ENCODE data around the gene DHX9.
"Not testable (repeated sequence)": the region's sequence is repeated elsewhere in the genome, so short reads cannot be mapped to it uniquely, and the experiment has no call there.

The DHX9 gene

GRCh38 chr1:182877842-182878241, 38.7 kb downstream of the DHX9 start:
- no peak overlapping the region for H3K27ac ChIP-seq (ENCODE audit: low read depth, low read length)
- H3K9ac ChIP-seq (ENCODE audit: low read length in 5 of 5) = no peak overlapping the region
- H3K4me1 ChIP-seq (ENCODE audit: control insufficient read depth in 5 of 5, insufficient read depth in 5 of 5, low read length in 5 of 5) = no peaks in the 10 kb centered on the region
- H3K9me3 ChIP-seq (ENCODE audit: control insufficient read depth in 5 of 5, low read length in 5 of 5) = no peaks in the 10 kb centered on the region
- peaks cover 87 to 99% (median 98%) of the 10 kb centered on the region in 5 donors for H3K36me3 ChIP-seq (ENCODE audit: control insufficient read depth in 5 of 5, insufficient read depth in 5 of 5, low read length in 5 of 5)
- no peaks in the 10 kb centered on the region for H3K27me3 ChIP-seq (ENCODE audit: control insufficient read depth in 5 of 5, insufficient read depth in 4 of 5, low read length in 5 of 5)
- no peak overlapping the region for H3K4me3 ChIP-seq (ENCODE audit: low read depth in 1 of 5, low read length in 5 of 5)

GRCh38 chr1:182884872-182885271, 45.7 kb downstream of the DHX9 start:
- no peak overlapping the region for H3K9ac ChIP-seq (ENCODE audit: low read length in 5 of 5)
- H3K36me3 ChIP-seq (ENCODE audit: control insufficient read depth in 5 of 5, insufficient read depth in 5 of 5, low read length in 5 of 5) = peaks cover 76 to 91% (median 83%) of the 10 kb centered on the region in 5 donors
- H3K27ac ChIP-seq (ENCODE audit: low read depth, low read length) = no peak overlapping the region
- H3K4me1 ChIP-seq (ENCODE audit: control insufficient read depth in 5 of 5, insufficient read depth in 5 of 5, low read length in 5 of 5) = no peaks in the 10 kb centered on the region
- no peaks in the 10 kb centered on the region for H3K9me3 ChIP-seq (ENCODE audit: control insufficient read depth in 5 of 5, low read length in 5 of 5)
- no peaks in the 10 kb centered on the region for H3K27me3 ChIP-seq (ENCODE audit: control insufficient read depth in 5 of 5, insufficient read depth in 4 of 5, low read length in 5 of 5)
- H3K4me3 ChIP-seq (ENCODE audit: low read depth in 1 of 5, low read length in 5 of 5) = no peak overlapping the region

- no peak overlapping the region for H3K4me3 ChIP-seq (ENCODE audit: low read depth in 1 of 5, low read length in 5 of 5)
- H3K9me3 ChIP-seq (ENCODE audit: control insufficient read depth in 5 of 5, low read length in 5 of 5) = no peaks in the 10 kb centered on the region
- H3K27ac ChIP-seq (ENCODE audit: low read depth, low read length) = no peak overlapping the region
- H3K36me3 ChIP-seq (ENCODE audit: control insufficient read depth in 5 of 5, insufficient read depth in 5 of 5, low read length in 5 of 5) = peaks cover 69 to 84% (median 77%) of the 10 kb centered on the region in 5 donors
- H3K9ac ChIP-seq (ENCODE audit: low read length in 5 of 5) = no peak overlapping the region
- H3K27me3 ChIP-seq (ENCODE audit: control insufficient read depth in 5 of 5, insufficient read depth in 4 of 5, low read length in 5 of 5) = no peaks in the 10 kb centered on the region
- no peaks in the 10 kb centered on the region for H3K4me1 ChIP-seq (ENCODE audit: control insufficient read depth in 5 of 5, insufficient read depth in 5 of 5, low read length in 5 of 5)
Observed at GRCh38 chr1:182885591-182885990, 46.4 kb downstream of the DHX9 start.

- H3K36me3 ChIP-seq (ENCODE audit: control insufficient read depth in 5 of 5, insufficient read depth in 5 of 5, low read length in 5 of 5) = peaks cover 55 to 70% (median 63%) of the 10 kb centered on the region in 5 donors
Observed at GRCh38 chr1:182886985-182887384, 47.8 kb downstream of the DHX9 start.

GRCh38 chr1:182888736-182889531, 49.8 kb downstream of the DHX9 start:
- Histone ChIP-seq H3K4me3 (ENCODE audit: low read depth in 1 of 5, low read length in 5 of 5) (no peak overlapping the region), H3K9me3 (ENCODE audit: control insufficient read depth in 5 of 5, low read length in 5 of 5) (no peaks in the 10 kb centered on the region), H3K27me3 (ENCODE audit: control insufficient read depth in 5 of 5, insufficient read depth in 4 of 5, low read length in 5 of 5) (no peaks in the 10 kb centered on the region), H3K36me3 (ENCODE audit: control insufficient read depth in 5 of 5, insufficient read depth in 5 of 5, low read length in 5 of 5) (peaks cover 41 to 52% (median 45%) of the 10 kb centered on the region in 5 donors), H3K4me1 (ENCODE audit: control insufficient read depth in 5 of 5, insufficient read depth in 5 of 5, low read length in 5 of 5) (no peaks in the 10 kb centered on the region), H3K9ac (ENCODE audit: low read length in 5 of 5) (no peak overlapping the region), H3K27ac (ENCODE audit: low read depth, low read length) (no peak overlapping the region)

More at GRCh38 chr1:182886985-182887384, 47.8 kb downstream of the DHX9 start:
- Histone ChIP-seq H3K27ac (ENCODE audit: low read depth, low read length) (no peak overlapping the region), H3K9me3 (ENCODE audit: control insufficient read depth in 5 of 5, low read length in 5 of 5) (no peaks in the 10 kb centered on the region), H3K4me1 (ENCODE audit: control insufficient read depth in 5 of 5, insufficient read depth in 5 of 5, low read length in 5 of 5) (no peaks in the 10 kb centered on the region), H3K27me3 (ENCODE audit: control insufficient read depth in 5 of 5, insufficient read depth in 4 of 5, low read length in 5 of 5) (no peaks in the 10 kb centered on the region), H3K4me3 (ENCODE audit: low read depth in 1 of 5, low read length in 5 of 5) (no peak overlapping the region), H3K9ac (ENCODE audit: low read length in 5 of 5) (no peak overlapping the region)

- Histone ChIP-seq H3K4me1 (ENCODE audit: control insufficient read depth in 5 of 5, insufficient read depth in 5 of 5, low read length in 5 of 5) (no peaks in the 10 kb centered on the region), H3K36me3 (ENCODE audit: control insufficient read depth in 5 of 5, insufficient read depth in 5 of 5, low read length in 5 of 5) (peaks cover 31 to 41% (median 37%) of the 10 kb centered on the region in 5 donors), H3K9ac (ENCODE audit: low read length in 5 of 5) (no peak overlapping the region), H3K27ac (ENCODE audit: low read depth, low read length) (no peak overlapping the region), H3K27me3 (ENCODE audit: control insufficient read depth in 5 of 5, insufficient read depth in 4 of 5, low read length in 5 of 5) (no peaks in the 10 kb centered on the region), H3K4me3 (ENCODE audit: low read depth in 1 of 5, low read length in 5 of 5) (no peak overlapping the region), H3K9me3 (ENCODE audit: control insufficient read depth in 5 of 5, low read length in 5 of 5) (no peaks in the 10 kb centered on the region)
Observed at GRCh38 chr1:182889997-182890396, 50.9 kb downstream of the DHX9 start.

- Histone ChIP-seq H3K9ac (ENCODE audit: low read length in 5 of 5) (no peak overlapping the region), H3K4me1 (ENCODE audit: control insufficient read depth in 5 of 5, insufficient read depth in 5 of 5, low read length in 5 of 5) (no peaks in the 10 kb centered on the region)
Observed at GRCh38 chr1:182890927-182891610, 51.9 kb downstream of the DHX9 start.

GRCh38 chr1:182897696-182898095, 58.5 kb downstream of the DHX9 start:
- Histone ChIP-seq H3K9ac (ENCODE audit: low read length in 5 of 5) (no peak overlapping the region), H3K27ac (ENCODE audit: low read depth, low read length) (no peak overlapping the region), H3K4me1 (ENCODE audit: control insufficient read depth in 5 of 5, insufficient read depth in 5 of 5, low read length in 5 of 5) (no peaks in the 10 kb centered on the region), H3K4me3 (ENCODE audit: low read depth in 1 of 5, low read length in 5 of 5) (no peak overlapping the region), H3K27me3 (ENCODE audit: control insufficient read depth in 5 of 5, insufficient read depth in 4 of 5, low read length in 5 of 5) (no peaks in the 10 kb centered on the region), H3K9me3 (ENCODE audit: control insufficient read depth in 5 of 5, low read length in 5 of 5) (peaks cover 0 to 3% (median 0%) of the 10 kb centered on the region in 5 donors), H3K36me3 (ENCODE audit: control insufficient read depth in 5 of 5, insufficient read depth in 5 of 5, low read length in 5 of 5) (no peaks in the 10 kb centered on the region)

More at GRCh38 chr1:182890927-182891610, 51.9 kb downstream of the DHX9 start:
- no peaks in the 10 kb centered on the region for H3K27me3 ChIP-seq (ENCODE audit: control insufficient read depth in 5 of 5, insufficient read depth in 4 of 5, low read length in 5 of 5)
- no peaks in the 10 kb centered on the region for H3K9me3 ChIP-seq (ENCODE audit: control insufficient read depth in 5 of 5, low read length in 5 of 5)
- no peak overlapping the region for H3K4me3 ChIP-seq (ENCODE audit: low read depth in 1 of 5, low read length in 5 of 5)
- peaks cover 23 to 32% (median 28%) of the 10 kb centered on the region in 5 donors for H3K36me3 ChIP-seq (ENCODE audit: control insufficient read depth in 5 of 5, insufficient read depth in 5 of 5, low read length in 5 of 5)
- no peak overlapping the region for H3K27ac ChIP-seq (ENCODE audit: low read depth, low read length)

- H3K36me3 ChIP-seq (ENCODE audit: control insufficient read depth in 5 of 5, insufficient read depth in 5 of 5, low read length in 5 of 5); H3K4me3 ChIP-seq (ENCODE audit: low read depth in 1 of 5, low read length in 5 of 5); H3K4me1 ChIP-seq (ENCODE audit: control insufficient read depth in 5 of 5, insufficient read depth in 5 of 5, low read length in 5 of 5); H3K27me3 ChIP-seq (ENCODE audit: control insufficient read depth in 5 of 5, insufficient read depth in 4 of 5, low read length in 5 of 5); H3K9ac ChIP-seq (ENCODE audit: low read length in 5 of 5); H3K27ac ChIP-seq (ENCODE audit: low read depth, low read length); H3K9me3 ChIP-seq (ENCODE audit: control insufficient read depth in 5 of 5, low read length in 5 of 5): not testable (repeated sequence)
Observed at GRCh38 chr1:182901946-182902345, 62.8 kb downstream of the DHX9 start.

GRCh38 chr1:182905321-182905720, 66.2 kb downstream of the DHX9 start:
- Histone ChIP-seq H3K4me1 (ENCODE audit: control insufficient read depth in 5 of 5, insufficient read depth in 5 of 5, low read length in 5 of 5) (no peaks in the 10 kb centered on the region), H3K4me3 (ENCODE audit: low read depth in 1 of 5, low read length in 5 of 5) (no peak overlapping the region), H3K9ac (ENCODE audit: low read length in 5 of 5) (no peak overlapping the region), H3K27ac (ENCODE audit: low read depth, low read length) (no peak overlapping the region), H3K27me3 (ENCODE audit: control insufficient read depth in 5 of 5, insufficient read depth in 4 of 5, low read length in 5 of 5) (no peaks in the 10 kb centered on the region), H3K36me3 (ENCODE audit: control insufficient read depth in 5 of 5, insufficient read depth in 5 of 5, low read length in 5 of 5) (no peaks in the 10 kb centered on the region), H3K9me3 (ENCODE audit: control insufficient read depth in 5 of 5, low read length in 5 of 5) (no peaks in the 10 kb centered on the region)

Measured in subcutaneous abdominal adipose tissue (tissue), 5 donors.